Measurements from ENCODE around the gene HIVEP3. TPM values are rescaled to one million over a fixed set of nuclear protein-coding genes. Genes with fewer than 3 reads are reported as not detected.

HIVEP3 gene
- total and polyA plus RNA-seq, 2 of the 13 experiments (the other 11 are each of a cell fraction or from before 2014, with no cell fraction given), result 0.05 TPM; not detected in 1

- BruUV-seq (replicated peaks), result no TSS peak
- ATAC-seq (no peak), FAIRE-seq (no peak), DNase-seq (ENCODE audit: low spot score) (no peak)
- Histone ChIP-seq H3K79me2 (ENCODE audit: insufficient read depth, low read length) (no peaks in the 10 kb centered on the region), H4K20me1 (ENCODE audit: insufficient read depth, low read length) (no peaks in the 10 kb centered on the region), H3K27ac (ENCODE audit: extremely low read length, insufficient read depth, low read length) (no peak overlapping the region), H2AFZ (ENCODE audit: low read length) (no peak overlapping the region), H3K4me3 (replicated peaks in 1 of 3; ENCODE audit: insufficient read depth in 1 of 3, low read depth in 2 of 3, low read length in 3 of 3) (no peak overlapping the region), H3K9me3 (ENCODE audit: low read length) (peaks cover 5% of the 10 kb centered on the region; the same call in 1 of the 2 replicates), H3K36me3 (replicated peaks in 1 of 2; ENCODE audit: control insufficient read depth in 1 of 2, insufficient read depth in 2 of 2, low read length in 2 of 2) (no peaks in the 10 kb centered on the region), H3K27me3 (ENCODE audit: control insufficient read depth in 1 of 2, insufficient read depth in 2 of 2, low read length in 2 of 2) (peaks cover 7 to 20% of the 10 kb centered on the region in 2 experiments; a peak in 3 of 5 replicates), H3K4me2 (ENCODE audit: low read depth, low read length) (no peak overlapping the region), H3K4me1 (ENCODE audit: insufficient read depth, low read length) (no peaks in the 10 kb centered on the region), H3K9ac (ENCODE audit: insufficient read depth, low read depth, low read length) (no peak overlapping the region)
- 4% methylated on average over 9 of the region's 10 CpGs for WGBS (ENCODE audit: low lambda C conversion rate)
- ChIA-PET POLR2A (no interaction called here), CTCF (ENCODE audit: low intra/inter-chr PET ratio, low total read pairs) (no interaction called here)
- in situ Hi-C loops (cut with HindIII; ENCODE audit: extremely low pct_ligation_motif_present, low pct_unique_long_range_greater_than_20kb) (no loop called here), intact Hi-C loops (cut with micrococcal nuclease; ENCODE audit: unreplicated experiment) (no loop called here)
- TF ChIP-seq ZSCAN30 (CRISPR knock-in tag; IDR thresholded peaks at IDR 0.05) (no peak), ZBTB37 (CRISPR knock-in tag; IDR thresholded peaks at IDR 0.05) (no peak), KMT2A (CRISPR knock-in tag; IDR thresholded peaks at IDR 0.05) (no peak), MAF1 (CRISPR knock-in tag; IDR thresholded peaks at IDR 0.05; ENCODE audit: borderline replicate concordance) (no peak), KLF15 (CRISPR knock-in tag; IDR thresholded peaks at IDR 0.05; ENCODE audit: borderline replicate concordance) (no peak), FOXK1 (CRISPR knock-in tag; IDR thresholded peaks at IDR 0.05; ENCODE audit: borderline replicate concordance, low read depth) (no peak), ZBTB3 (CRISPR knock-in tag; IDR thresholded peaks at IDR 0.05; ENCODE audit: borderline replicate concordance, low read depth) (no peak), FUBP1 (CRISPR knock-in tag; IDR thresholded peaks at IDR 0.05; ENCODE audit: borderline replicate concordance) (no peak), ZBTB26 (CRISPR knock-in tag; IDR thresholded peaks at IDR 0.05; ENCODE audit: borderline replicate concordance) (no peak), KDM5B (CRISPR knock-in tag; IDR thresholded peaks at IDR 0.05; ENCODE audit: borderline replicate concordance) (no peak), ZNF878 (CRISPR knock-in tag; IDR thresholded peaks at IDR 0.05) (no peak), NCOA1 (CRISPR knock-in tag; IDR thresholded peaks at IDR 0.05) (no peak)
Measured at GRCh38 chr1:41523071-41523470, 395.7 kb downstream of the HIVEP3 start.

Measured in HepG2 (cell line).